ENCODE data around the gene TFCP2L1. TPM values are rescaled to one million over a fixed set of nuclear protein-coding genes. Genes with fewer than 3 reads are reported as not detected.

TFCP2L1 gene
- total RNA-seq, 2 experiments from 2014 or later, result 0.03 to 0.06 TPM

DNA sequence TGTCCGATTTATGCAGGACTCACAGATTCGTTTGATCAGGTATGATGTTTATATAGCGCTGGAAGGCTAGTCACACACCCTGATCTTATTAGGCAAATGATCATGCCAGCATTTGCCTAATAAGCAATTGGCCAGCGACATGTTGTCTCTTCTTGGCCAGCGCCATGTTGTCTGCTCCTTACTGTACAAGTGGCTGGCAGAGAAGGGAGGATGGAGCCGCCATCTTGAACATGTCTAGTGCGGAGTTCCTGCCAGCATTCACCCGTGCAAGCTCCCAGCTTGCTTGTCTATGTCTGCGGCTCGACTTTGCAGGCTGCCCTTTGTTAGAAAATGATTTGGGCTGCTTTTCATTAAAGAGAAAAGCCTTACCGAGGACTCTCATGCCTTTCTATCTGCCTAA is 106.3 kb downstream of the TFCP2L1 start:
- ATAC-seq (ENCODE audit: low read depth) (no peak), DNase-seq (no peak)
- H3K36me3 Mint-ChIP-seq, result no peaks in the 10 kb centered on the region
- no peaks in the 10 kb centered on the region for H3K9me3 Mint-ChIP-seq
- no peaks in the 10 kb centered on the region for H3K4me1 Mint-ChIP-seq
- peaks cover 12% of the 10 kb centered on the region for H3K27me3 Mint-ChIP-seq
- no peak overlapping the region for H3K27ac Mint-ChIP-seq
- POLR2A ChIA-PET, result no interaction called here
- H3K4me3 Mint-ChIP-seq, result no peak overlapping the region

DNA sequence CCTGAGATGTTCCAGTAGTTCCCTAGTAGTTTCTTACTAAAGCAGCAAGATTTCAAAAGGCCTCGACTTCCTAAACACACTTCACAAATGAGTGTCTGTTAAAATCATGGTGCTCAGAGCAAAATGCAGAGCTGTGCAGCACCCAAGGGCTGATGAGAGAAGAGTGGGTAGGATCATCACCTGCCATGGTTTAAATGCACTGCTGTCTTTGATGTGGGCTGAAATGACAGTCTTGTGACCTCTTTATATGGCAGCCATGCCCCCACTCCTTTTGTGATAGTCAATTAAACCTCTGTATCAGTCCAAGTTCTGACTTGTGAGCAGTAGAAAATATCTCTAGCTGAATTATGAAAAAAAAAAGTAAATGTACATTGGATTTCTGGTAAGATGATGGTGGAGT is 107.1 kb downstream of the TFCP2L1 start:
- POLR2A ChIA-PET, result no interaction called here
- Mint-ChIP-seq H3K27ac (no peak overlapping the region), H3K27me3 (peaks cover 12% of the 10 kb centered on the region), H3K4me3 (no peak overlapping the region), H3K4me1 (no peaks in the 10 kb centered on the region), H3K36me3 (no peaks in the 10 kb centered on the region), H3K9me3 (no peaks in the 10 kb centered on the region)
- ATAC-seq (ENCODE audit: low read depth) (no peak), DNase-seq (no peak)

DNA sequence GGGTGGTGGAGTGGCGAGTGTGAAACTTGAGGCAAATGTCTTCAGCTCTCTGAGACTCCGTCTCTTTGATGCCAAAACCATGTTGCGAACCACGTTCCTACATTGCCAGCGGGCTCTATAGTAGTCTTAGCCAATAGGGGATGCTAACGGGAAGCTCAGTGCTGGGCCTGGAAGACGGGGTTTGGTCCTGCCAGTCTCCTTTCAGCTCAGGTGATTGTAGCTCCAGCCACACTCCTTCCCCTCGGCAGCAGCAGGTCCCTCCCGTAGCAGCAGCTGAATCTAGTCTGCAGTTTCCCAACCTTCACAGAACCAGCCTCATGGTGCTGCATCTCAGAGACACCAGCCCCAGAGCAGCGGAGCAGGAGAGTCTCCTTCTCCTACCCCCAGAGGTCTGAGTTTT is 109.7 kb downstream of the TFCP2L1 start:
- Mint-ChIP-seq H3K27me3 (peaks cover 17% of the 10 kb centered on the region), H3K27ac (no peak overlapping the region), H3K4me3 (no peak overlapping the region), H3K9me3 (peaks cover 5% of the 10 kb centered on the region), H3K36me3 (no peaks in the 10 kb centered on the region), H3K4me1 (peaks cover 2% of the 10 kb centered on the region)
- no peak for DNase-seq
- no peak for ATAC-seq (ENCODE audit: low read depth)
- POLR2A ChIA-PET, result no interaction called here

DNA sequence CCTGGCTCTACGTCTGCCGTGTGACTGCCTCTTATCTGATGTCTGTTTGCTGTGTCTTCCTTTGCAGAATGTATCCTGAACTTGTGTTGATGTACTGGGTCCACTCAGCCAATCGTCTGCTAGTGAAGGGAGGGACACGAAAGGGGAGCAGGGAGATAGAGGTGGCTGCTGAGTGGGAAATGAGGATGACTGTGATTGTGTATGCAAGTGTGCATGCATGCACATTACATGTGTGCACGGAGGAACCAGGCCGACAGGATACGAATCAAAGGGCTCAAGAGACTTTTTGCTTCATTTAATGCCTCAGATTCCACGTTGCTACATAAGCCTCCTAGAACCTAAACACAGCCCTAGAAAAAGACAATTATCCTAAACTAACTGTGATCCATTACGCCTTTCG is 111.2 kb downstream of the TFCP2L1 start:
- Mint-ChIP-seq H3K27me3 (peaks cover 15% of the 10 kb centered on the region), H3K4me1 (peaks cover 2% of the 10 kb centered on the region), H3K36me3 (no peaks in the 10 kb centered on the region), H3K27ac (no peak overlapping the region), H3K4me3 (no peak overlapping the region), H3K9me3 (peaks cover 5% of the 10 kb centered on the region)
- DNase-seq (no peak), ATAC-seq (ENCODE audit: low read depth) (no peak)
- POLR2A ChIA-PET, result no interaction called here

DNA sequence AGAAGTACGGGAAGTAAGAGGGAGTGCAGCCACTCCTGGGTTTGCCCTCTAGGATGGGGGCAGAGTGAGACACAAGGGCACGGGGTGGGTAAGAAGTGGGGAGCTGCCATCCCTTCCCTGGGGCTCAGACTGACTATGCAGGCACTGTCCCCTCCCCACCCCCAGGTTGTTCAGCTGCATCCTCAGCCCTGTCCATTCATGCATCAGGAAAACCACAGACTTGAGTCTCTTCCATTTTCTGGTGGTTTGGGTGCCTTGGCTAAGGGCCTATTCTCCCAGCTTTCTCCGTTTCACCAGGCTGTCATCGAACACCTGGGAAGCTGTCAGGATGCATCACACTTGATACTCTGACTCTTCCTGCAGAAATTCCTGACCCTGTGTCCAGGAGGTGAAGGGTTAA is 111.9 kb downstream of the TFCP2L1 start:
- H3K27ac Mint-ChIP-seq, result no peak overlapping the region
- H3K4me3 Mint-ChIP-seq, result no peak overlapping the region
- ATAC-seq (ENCODE audit: low read depth) (no peak), DNase-seq (no peak)
- H3K27me3 Mint-ChIP-seq, result peaks cover 13% of the 10 kb centered on the region
- peaks cover 5% of the 10 kb centered on the region for H3K9me3 Mint-ChIP-seq
- POLR2A ChIA-PET, result no interaction called here
- peaks cover 2% of the 10 kb centered on the region for H3K4me1 Mint-ChIP-seq
- no peaks in the 10 kb centered on the region for H3K36me3 Mint-ChIP-seq

DNA sequence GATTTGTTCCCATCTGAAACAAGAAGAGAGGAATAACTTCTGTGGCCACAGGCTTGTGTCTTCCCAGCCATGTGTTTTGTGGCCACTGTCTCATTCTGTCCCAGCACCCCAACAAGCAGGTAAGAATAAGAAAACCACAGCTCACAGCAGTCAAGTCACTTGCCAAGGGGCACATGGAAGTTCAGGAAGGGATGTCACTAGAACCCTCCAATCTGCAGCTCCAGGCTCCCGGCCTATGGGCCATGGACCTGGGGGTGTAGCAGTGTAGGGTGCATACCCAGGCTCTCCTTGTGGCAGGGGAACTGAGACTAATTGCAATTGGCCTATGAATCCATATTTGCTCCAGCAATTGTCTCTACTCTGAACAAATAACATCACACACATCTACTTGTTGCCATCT is 112.5 kb downstream of the TFCP2L1 start:
- no peak for DNase-seq
- no peak overlapping the region for H3K27ac Mint-ChIP-seq
- H3K27me3 Mint-ChIP-seq, result peaks cover 13% of the 10 kb centered on the region
- peaks cover 5% of the 10 kb centered on the region for H3K9me3 Mint-ChIP-seq
- POLR2A ChIA-PET, result no interaction called here
- H3K36me3 Mint-ChIP-seq, result no peaks in the 10 kb centered on the region
- H3K4me3 Mint-ChIP-seq, result no peak overlapping the region
- peaks cover 2% of the 10 kb centered on the region for H3K4me1 Mint-ChIP-seq
- ATAC-seq (ENCODE audit: low read depth), result no peak

DNA sequence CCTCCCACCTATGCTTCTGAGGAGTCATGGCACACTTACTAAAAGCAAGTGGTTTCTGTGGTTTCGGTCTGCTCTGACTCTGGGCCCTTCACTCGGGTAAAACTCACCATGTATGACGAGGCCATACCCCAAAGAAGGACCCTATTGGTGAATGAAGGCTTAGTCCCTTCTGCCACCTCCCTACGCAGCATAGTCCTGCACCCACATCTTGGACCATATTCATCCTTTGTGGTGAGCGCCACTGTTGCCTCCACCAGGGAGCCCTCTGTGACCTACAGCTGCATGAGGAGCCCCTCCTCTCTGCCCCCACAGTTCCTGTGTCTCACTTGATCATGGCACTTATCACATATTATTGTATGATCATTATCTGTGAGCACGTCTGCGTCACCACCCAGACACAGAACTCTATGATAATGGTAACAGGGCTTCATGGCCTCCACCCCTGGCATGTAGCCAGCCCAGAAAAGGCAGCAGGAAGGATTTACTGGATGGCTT is 113.3 kb downstream of the TFCP2L1 start:
- Mint-ChIP-seq H3K4me3 (no peak overlapping the region), H3K36me3 (no peaks in the 10 kb centered on the region), H3K27ac (no peak overlapping the region), H3K9me3 (peaks cover 5% of the 10 kb centered on the region), H3K27me3 (peaks cover 10% of the 10 kb centered on the region), H3K4me1 (peaks cover 2% of the 10 kb centered on the region)
- DNase-seq (no peak), ATAC-seq (ENCODE audit: low read depth) (no peak)
- POLR2A ChIA-PET, result no interaction called here

DNA sequence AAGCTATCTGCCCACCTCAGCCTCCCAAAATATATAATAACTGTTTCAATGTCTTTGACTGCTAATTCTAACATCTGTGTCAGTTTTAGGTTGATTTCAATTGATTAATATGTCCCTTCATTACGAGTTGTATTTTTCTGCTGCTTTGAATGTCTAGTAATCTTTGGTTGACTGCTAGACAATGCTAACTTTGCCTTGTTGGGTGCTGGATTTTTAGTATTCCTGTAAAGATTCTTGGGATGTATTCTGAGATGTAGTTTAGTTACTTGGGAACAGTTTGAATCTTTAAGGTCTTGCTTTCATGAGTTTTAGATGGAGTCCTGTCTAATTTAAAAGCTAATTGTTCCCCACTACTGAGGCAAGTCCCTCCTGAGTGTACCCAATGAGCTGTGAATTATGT is 114.4 kb downstream of the TFCP2L1 start:
- H3K27me3 Mint-ChIP-seq, result peaks cover 10% of the 10 kb centered on the region
- H3K36me3 Mint-ChIP-seq, result no peaks in the 10 kb centered on the region
- H3K9me3 Mint-ChIP-seq, result peaks cover 5% of the 10 kb centered on the region
- peaks cover 2% of the 10 kb centered on the region for H3K4me1 Mint-ChIP-seq
- DNase-seq, result no peak
- H3K4me3 Mint-ChIP-seq, result no peak overlapping the region
- ATAC-seq (ENCODE audit: low read depth), result no peak
- no peak overlapping the region for H3K27ac Mint-ChIP-seq
- POLR2A ChIA-PET, result no interaction called here

DNA sequence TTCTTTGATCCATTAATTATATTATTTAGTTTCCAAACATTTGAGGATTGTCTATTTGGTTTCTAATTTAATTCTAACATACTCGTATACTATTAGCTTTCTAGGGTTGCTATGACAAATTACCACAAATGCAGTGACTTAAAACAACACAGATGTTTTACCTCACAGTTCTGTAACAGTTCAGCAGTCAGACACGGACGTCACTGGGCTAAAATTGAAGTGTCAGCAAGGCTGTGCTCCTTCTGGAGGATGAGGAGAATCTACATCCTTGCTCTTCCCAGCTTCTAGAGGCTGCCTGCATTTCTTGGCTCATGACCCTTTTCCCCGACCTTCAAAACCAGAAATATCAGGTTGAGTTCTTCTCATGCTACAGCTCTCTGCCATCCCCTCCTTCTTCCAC is 117.6 kb downstream of the TFCP2L1 start:
- peaks cover 8% of the 10 kb centered on the region for H3K9me3 Mint-ChIP-seq
- H3K4me3 Mint-ChIP-seq, result no peak overlapping the region
- POLR2A ChIA-PET, result no interaction called here
- no peak overlapping the region for H3K27ac Mint-ChIP-seq
- peaks cover 10% of the 10 kb centered on the region for H3K27me3 Mint-ChIP-seq
- ATAC-seq (ENCODE audit: low read depth) (no peak), DNase-seq (no peak)
- H3K4me1 Mint-ChIP-seq, result peaks cover 2% of the 10 kb centered on the region
- no peaks in the 10 kb centered on the region for H3K36me3 Mint-ChIP-seq

Other genes with a start within 250 kb of the TFCP2L1 start
- gene RNU4ATAC, start 245.7 kb upstream of the TFCP2L1 start, total RNA-seq, result not detected